HG02840 (cell line): Measurements from ENCODE around the gene LRMDA.

ENCODE experiments used
- ATAC-seq: cut with Tn5 transposase; IDR thresholded peaks from one replicate; pipeline ENCODE4 v1.9.1; 2021; ENCODE audit warnings: mild to moderate bottlenecking, moderate library complexity, moderate number of reproducible peaks; ENCODE audit not compliant: unreplicated experiment, low FRiP score

Gene LRMDA

DNA sequence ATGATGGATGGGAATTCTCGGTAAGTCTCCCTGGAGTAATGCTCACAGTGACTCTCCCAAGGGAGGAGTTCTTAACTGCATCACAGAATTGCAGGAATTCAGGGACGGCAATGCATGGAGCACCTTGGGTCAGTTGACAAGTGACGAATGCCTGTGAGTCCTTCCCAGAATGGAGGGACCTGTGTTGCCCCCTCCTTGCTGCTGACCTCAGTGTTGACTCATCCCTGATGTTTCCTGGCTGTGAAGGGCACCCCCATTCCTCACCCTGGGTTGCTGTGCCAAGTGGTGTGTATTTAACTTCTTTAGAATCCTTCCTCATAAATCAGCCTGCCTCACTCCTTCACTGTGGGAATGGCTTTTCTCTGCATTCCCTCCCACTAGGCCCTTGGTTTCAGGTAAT is 98.9 kb downstream of the LRMDA start:
- no peak for ATAC-seq

DNA sequence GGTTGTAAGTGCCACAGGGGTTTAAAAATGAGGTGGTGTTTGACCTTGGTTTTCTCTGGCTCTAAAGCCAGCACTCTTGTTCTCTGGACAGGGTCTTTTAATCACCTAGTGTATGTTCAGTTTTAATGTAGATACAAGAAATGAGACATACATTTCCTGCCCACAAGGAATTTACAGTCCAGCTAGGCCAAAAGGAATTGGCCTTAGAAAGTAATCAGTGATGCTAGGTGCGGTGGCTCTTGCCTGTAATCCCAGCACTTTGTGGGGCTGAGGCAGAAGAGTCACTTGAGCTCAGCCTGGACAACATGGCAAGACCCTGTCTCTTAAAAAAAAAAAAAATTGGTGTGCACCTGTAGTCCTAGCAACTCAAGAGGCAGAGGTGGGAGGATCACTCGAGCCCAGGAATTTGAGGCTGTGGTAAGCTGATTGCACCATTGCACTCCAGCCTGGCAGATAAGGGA is 100.2 kb downstream of the LRMDA start:
- ATAC-seq: no peak

GRCh38 chr10:75532253-75532924 is 101.0 kb downstream of the LRMDA start:
- no peak for ATAC-seq

DNA sequence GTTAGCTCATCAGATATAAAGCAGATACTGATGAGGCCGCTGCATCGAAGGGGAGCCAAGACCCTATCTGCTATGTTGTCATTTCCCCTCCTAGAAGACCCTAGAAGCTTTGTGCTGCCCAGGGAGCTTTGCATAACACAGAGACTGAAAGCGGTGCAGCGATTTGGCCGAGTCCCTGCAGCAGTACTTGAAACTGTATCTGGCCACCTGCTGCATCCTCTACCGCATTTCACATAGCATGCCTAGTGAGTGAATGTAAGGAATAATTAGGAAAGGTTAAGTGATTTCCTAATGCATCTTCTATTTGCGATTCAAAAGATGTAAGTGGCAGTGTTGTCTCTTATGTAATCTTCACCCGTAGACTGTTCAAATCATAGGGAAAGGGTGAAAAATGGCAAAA is 106.7 kb downstream of the LRMDA start:
- ATAC-seq: no peak

DNA sequence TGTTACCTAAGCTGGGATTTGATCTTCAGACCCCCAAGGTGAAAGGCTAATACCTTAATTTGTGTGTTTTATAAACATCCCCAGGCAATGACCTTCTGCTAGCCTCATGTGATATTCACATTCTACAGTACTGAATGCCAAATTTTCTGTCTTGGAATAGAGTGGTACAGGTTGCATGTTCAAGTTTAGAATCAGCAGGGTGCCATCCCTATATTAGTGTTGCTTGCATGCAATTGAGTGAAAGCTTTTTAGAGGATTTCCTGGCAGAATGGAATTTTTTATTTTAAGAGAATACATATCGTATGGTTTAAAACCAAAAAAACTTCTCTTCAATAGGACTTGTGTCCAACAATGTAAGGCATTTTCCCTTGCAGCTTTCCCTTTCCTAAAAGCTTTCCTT is 107.3 kb downstream of the LRMDA start:
- ATAC-seq: no peak

DNA sequence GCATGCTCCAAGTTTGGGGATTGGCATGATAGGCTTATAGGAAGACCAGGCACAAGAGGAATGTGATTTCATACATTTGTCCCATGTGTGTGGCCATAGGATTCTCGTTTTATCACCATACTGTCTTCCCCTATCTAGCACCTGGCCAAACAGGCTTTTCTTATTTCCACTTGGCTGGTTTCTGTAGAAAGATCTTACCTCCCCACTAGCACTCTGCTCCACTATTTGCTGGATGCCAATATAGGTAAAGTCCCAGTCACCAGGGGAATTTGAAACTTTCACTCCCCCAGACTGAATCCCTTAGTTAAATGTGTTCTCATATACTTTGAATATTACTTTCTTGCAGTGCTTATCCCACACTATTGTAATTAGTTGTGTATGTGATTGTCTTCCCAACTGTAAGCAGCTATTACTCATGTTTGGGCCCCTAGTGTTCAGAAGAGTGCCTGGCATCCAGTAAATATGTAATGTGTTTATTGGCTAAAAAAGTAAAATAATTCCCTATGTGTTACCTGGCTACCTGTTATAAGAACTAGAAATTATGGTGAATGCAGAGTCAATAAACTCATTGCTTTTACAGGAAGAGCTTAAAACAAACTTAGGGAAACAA is 109.0 kb downstream of the LRMDA start:
- ATAC-seq: no peak

DNA sequence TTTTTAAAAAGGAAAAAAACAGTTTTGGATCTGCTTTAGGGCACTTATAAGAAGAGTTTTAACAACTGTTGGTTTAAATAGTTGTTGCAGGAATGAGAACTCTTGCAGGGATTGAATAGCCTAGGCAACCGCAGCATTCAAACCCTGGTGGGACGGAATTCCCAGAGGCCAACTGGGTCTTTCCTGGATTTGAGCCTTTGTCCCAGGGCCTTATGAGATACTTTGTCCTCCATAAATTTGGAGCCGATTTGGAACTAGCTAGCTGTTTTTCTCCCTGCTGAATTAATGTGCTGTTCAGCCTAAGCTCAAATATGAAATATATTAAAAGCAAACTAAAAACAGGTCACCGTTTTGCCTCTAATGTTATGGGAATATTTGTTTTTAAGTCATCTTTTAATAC is 109.6 kb downstream of the LRMDA start:
- ATAC-seq: no peak

- ATAC-seq: no peak
Observed at GRCh38 chr10:75541411-75541810, 110.0 kb downstream of the LRMDA start.

- no peak for ATAC-seq
Observed at GRCh38 chr10:75542084-75542483, 110.7 kb downstream of the LRMDA start.

DNA sequence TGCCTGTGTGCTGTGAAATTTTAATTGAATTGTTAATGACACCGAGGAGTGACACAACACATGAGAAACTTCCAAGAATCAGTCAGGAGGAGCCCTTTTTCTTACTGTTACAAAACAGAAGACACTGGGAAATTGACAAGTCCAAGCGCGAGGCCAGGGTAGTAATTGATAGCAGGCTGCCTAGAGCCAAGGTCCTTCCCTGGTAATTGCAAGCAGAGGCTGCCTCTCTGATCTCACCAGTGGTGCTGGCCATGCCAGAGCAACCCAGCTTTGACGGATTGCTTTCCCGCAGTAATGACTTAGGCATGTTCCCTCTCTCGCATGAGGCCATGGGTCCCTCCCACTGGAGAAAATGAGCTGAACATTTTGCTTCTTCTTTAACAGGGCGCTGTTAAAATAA is 111.5 kb downstream of the LRMDA start:
- ATAC-seq: no peak

DNA sequence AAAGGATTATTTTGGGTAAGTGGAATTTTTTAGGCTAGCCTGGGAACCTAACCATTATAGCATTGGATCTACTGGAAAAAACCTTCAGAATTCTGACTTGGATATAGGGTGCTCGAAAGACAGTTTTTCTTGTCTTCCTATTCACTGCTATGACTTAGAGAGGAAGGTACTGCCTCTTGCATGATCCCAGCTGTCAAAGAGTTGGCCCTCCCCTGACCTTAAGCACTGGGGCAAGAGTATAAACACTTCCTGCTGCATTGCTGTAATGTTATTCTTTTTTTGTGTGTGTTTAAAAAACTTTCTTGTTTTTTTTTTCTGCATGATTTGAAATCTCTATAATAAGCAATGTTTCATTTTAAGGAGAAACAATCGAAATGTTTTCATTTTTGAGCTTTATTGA is 113.0 kb downstream of the LRMDA start:
- no peak for ATAC-seq

GRCh38 chr10:75544993-75545706 is 113.7 kb downstream of the LRMDA start:
- ATAC-seq: no peak

- ATAC-seq: no peak
Observed at GRCh38 chr10:75546004-75546403, 114.6 kb downstream of the LRMDA start.

- ATAC-seq: no peak
Observed at GRCh38 chr10:75547391-75548298, 116.2 kb downstream of the LRMDA start.

DNA sequence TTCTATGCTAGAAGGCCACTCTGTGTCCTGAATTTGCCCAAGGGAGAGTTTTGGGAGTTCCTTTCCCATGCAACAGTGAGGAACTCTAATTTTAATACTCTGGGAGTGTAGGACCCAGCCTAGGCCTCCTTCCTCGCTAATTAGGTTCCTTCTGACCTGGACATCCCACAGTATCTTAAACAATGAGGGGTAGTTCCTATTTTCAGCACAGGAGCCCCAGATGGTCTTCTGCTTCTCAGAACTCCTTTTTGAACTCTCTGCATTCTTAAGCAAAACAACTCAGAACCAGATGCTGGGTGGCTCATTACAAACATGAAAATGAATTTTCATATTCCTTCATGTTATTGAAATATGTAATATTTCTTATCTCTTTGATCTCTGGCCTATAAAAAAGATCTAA is 116.9 kb downstream of the LRMDA start:
- no peak for ATAC-seq

- ATAC-seq: no peak
Observed at GRCh38 chr10:75550191-75550590, 118.8 kb downstream of the LRMDA start.

DNA sequence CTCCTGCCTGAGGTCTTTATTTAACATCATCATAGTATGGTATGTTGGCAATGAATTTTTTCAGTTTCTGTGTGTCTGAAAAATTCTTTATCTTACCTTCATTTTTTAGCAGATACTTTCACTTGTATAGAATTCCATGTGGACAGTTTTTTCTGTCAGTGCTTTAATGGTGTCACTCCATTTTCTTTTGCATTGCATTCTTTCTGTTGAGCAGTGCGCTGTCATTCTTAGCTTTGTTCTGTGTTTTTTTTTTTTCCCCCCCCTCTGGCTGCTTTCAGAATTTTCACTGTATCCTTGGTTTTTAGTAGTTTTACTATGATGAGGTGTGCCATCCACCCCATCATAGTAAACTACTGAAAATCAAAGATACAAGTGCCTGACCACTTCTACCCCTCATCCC is 120.7 kb downstream of the LRMDA start:
- no peak for ATAC-seq

- no peak for ATAC-seq
Observed at GRCh38 chr10:75553550-75553949, 122.1 kb downstream of the LRMDA start.

GRCh38 chr10:75555323-75555722 is 123.9 kb downstream of the LRMDA start:
- no peak for ATAC-seq

- no peak for ATAC-seq
Observed at GRCh38 chr10:75556320-75556719, 124.9 kb downstream of the LRMDA start.
